ENCODE data around the gene OSBPL2.
A peak's percentile ranks its signal among the peaks of the same experiment; 100 is the strongest.

OSBPL2 gene

DNA sequence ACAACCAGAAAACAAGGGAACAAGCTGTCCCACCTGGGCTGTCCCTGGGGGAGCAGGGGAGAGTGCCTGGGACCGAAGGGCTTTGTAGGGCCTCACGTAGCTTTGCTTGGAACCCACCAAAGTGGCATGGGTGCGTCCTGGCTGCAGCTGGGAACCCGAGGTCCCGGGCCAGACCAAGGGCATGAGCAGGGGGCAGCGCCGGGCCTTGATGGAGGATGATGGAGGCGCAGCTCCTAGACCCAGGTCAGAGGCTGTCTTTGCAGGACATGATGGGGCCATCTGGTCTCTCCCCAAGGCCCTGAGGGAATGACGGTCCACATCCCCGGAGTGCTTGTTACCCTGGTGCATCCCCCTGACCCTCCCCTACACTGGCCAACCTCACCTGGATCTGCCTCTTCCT lies 7.6 kb upstream of the OSBPL2 start:
- no peak for DNase-seq

DNA sequence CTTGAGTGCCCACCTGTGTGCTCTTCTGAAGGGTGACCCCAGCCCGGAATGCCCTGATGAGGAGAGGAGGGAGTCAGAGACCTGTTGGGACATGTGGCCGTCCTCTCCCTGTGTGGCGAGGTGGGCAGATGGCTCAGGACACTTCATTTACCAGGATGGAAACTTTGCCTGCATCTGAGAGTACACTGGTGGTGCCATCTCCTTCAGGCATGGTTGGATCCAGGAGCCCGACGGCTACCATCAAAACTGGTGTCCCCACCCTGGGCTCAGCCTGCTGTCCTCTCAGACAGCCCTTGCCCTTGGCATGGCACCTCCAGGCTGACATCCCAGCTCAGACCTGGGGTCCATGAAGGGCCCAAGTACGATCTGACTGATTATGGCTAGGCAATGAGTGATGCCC lies 7.0 kb upstream of the OSBPL2 start:
- DNase-seq = no peak
- in situ Hi-C loops (cut with MboI; ENCODE audit: low pct_unique_long_range_greater_than_20kb, low sequenced_read_pairs) = no loop called here

More for the DNA sequence above, 7.6 kb upstream of the OSBPL2 start:
- in situ Hi-C loops (cut with MboI; ENCODE audit: low pct_unique_long_range_greater_than_20kb, low sequenced_read_pairs) = no loop called here

DNA sequence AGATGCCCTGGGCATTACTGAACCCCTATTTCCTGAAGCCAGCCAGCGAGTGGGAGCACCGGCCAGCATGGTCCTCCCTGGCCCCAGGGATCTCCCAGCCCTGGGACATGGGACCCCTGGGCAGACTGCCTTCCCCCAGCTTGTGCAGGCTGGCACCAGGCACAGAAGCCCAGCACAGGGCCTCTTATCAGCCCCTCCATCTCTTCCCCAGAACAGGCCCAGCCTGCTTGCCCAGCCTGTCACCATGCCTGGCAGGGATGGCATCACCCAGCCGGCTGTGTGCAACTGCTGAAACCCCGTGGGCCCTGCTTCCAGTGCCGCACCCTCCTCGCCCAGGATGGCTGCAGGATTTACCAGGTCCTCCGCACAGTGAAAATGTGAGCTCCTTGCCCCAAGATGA lies 6.1 kb upstream of the OSBPL2 start:
- DNase-seq = no peak
- in situ Hi-C loops (cut with MboI; ENCODE audit: low pct_unique_long_range_greater_than_20kb, low sequenced_read_pairs) = no loop called here

GRCh38 chr20:62232770-62233645 lies 5.3 kb upstream of the OSBPL2 start:
- in situ Hi-C loops (cut with MboI; ENCODE audit: low pct_unique_long_range_greater_than_20kb, low sequenced_read_pairs) = no loop called here
- no peak for DNase-seq

DNA sequence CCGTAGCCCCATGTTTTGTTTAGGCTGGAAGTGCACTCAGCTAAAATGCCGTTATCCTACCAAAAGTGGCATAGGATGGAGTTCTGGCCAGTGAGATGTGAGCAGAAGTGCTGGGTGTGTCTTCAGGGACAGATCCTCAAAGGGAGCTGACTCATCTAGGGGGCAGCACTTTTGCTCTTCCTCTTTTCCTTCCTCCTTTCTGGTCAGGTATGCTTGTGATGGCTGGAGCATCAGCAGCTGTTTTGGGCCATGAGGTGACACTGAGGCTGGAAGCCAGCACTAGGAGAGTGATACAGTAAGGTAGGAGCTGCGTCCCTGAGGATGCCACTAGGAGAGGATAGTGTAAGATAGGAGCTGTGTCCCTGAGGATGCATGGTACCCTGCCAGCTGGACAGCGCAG lies 4.6 kb upstream of the OSBPL2 start:
- peak; percentile 24 for DNase-seq
- in situ Hi-C loops (cut with MboI; ENCODE audit: low pct_unique_long_range_greater_than_20kb, low sequenced_read_pairs) = no loop called here

- no peak for DNase-seq
- in situ Hi-C loops (cut with MboI; ENCODE audit: low pct_unique_long_range_greater_than_20kb, low sequenced_read_pairs) = no loop called here
These were observed 4.0 kb upstream of the OSBPL2 start for GRCh38 chr20:62234339-62234738.

DNA sequence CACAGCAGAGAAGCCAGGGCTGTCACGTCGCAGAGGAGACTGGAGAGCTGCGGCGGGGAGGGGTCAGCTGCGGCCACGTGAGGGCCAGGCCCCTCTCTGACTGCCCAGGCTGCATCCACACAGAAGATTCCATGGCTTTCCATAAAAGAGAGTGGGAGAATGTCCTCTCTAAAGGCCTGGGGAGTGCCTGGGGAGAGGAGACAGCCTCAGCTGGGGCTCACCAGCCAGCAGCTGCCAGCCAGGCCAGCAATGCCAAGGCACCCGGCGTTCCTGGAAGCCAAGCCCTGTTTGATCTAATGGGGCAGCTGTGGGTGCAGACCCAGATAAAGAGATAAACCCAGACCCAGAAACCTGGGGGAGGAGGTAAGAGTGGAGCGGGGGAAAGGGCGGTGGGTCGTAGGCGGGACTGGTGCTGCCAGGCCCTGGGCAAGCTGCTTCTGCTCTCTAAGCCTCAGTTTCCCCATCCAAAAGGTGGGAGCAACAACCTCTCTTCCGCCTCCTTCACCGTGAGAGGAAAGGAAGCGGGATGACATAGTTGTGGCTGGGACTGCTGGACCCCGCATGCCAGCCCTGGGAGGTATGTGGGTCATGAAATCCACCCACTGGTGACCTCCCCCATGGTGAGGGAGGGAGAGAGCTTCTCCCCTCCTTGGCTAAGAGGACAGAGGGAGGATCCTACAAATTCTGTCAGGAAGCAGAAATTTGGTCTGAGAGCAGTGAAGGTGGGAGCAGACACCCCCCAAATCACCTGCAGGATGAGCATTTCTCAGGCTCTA lies 3.1 kb upstream of the OSBPL2 start:
- DNase-seq = no peak
- in situ Hi-C loops (cut with MboI; ENCODE audit: low pct_unique_long_range_greater_than_20kb, low sequenced_read_pairs) = no loop called here

GRCh38 chr20:62235777-62236157 lies 2.6 kb upstream of the OSBPL2 start:
- in situ Hi-C loops (cut with MboI; ENCODE audit: low pct_unique_long_range_greater_than_20kb, low sequenced_read_pairs) = no loop called here
- DNase-seq = no peak

GRCh38 chr20:62236200-62236599 lies 2.1 kb upstream of the OSBPL2 start:
- no peak for DNase-seq
- in situ Hi-C loops (cut with MboI; ENCODE audit: low pct_unique_long_range_greater_than_20kb, low sequenced_read_pairs) = no loop called here

DNA sequence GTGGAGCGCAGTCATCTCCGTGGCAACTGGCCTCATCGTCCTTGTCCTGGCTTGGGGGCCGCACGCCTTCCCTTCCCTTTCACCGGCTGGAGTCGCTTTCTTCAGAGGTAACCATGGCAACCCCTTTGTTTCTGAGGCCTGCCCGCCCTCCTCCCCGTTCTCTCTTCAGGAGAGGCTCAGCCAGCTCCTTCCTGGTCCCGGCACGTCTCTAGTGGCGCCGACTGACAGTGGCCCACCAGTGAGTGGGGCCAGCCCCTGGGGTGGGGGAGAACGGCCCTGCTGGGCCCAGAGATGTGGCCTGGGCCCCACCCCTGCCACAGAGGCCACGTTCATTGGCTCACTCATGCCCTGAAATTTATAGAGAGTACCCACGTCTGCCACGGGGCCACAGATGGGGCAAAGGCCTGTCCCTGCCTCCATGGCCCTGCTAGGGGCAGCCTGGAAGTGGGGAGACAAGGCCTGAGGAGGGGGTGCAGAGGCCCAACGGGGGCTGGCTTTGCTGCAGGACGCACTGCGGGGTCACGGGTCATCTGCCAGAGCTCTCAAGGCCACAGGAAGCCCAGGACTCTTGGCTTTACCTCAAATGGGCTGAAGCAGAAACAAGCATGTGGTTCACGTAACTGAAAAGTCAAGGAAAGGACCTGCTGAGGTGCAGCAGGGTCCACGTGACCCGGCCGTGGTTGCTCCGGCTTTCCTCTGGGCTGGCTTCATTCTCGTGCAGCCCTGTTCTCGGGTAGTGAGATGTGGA lies 1.4 kb upstream of the OSBPL2 start:
- DNase-seq = no peak
- in situ Hi-C loops (cut with MboI; ENCODE audit: low pct_unique_long_range_greater_than_20kb, low sequenced_read_pairs) = no loop called here

DNA sequence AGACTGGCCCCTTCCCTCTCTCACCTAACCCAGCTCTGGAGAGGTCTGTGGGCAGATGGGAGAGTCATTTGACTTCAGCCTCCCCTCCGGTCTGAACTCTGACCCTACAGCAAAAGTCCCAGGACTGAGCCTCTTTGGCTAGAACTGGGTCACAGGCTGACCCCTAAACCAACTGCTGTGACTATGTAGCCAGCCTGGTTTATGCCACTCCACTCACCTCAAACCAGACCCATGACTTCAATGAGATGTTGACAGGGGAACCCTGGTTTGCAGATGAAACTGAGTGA lies 864 bp upstream of the OSBPL2 start:
- in situ Hi-C loops (cut with MboI; ENCODE audit: low pct_unique_long_range_greater_than_20kb, low sequenced_read_pairs) = no loop called here
- DNase-seq = no peak

DNA sequence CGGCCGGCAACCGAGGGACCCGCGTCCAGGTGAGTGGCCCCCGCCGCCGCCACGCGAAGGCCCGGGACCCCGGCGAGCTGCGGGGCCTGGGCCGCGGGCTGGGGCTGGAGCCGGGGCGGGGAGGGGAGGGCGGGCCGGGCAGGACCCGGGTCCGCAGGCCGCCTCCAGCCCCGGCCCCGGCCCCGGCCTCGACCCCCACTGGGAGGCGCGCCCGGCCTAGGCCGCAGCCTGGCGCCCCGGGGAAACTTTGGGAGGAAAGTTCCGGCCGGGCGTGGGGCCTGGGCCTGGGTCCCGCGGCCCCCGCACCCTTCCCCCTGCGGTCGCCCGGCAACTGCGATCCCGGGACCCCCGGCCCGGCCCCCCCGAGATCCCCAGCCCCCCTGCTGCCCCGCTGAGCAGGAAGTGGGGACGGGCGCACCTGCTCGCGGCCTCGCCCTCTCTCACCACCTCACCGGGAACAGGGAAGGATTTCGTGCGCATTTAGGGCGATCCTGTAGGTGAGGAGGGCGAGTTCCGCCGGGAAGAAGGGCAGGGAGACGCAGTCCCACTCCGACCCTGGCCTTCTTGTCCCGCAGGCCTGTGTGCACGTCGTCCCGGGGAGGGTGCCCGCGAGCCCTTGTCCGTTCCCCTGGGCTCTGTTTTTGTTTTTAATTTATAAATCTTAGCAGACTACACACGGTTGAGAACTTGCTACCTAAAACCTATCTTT lies 402 bp downstream of the OSBPL2 start:
- in situ Hi-C loops (cut with MboI; ENCODE audit: low pct_unique_long_range_greater_than_20kb, low sequenced_read_pairs) = no loop called here
- no peak for DNase-seq

GRCh38 chr20:62239278-62239879 lies 1.1 kb downstream of the OSBPL2 start:
- no peak for DNase-seq
- in situ Hi-C loops (cut with MboI; ENCODE audit: low pct_unique_long_range_greater_than_20kb, low sequenced_read_pairs) = no loop called here

GRCh38 chr20:62240020-62240685 lies 1.8 kb downstream of the OSBPL2 start:
- DNase-seq = no peak
- in situ Hi-C loops (cut with MboI; ENCODE audit: low pct_unique_long_range_greater_than_20kb, low sequenced_read_pairs) = no loop called here

- in situ Hi-C loops (cut with MboI; ENCODE audit: low pct_unique_long_range_greater_than_20kb, low sequenced_read_pairs) = no loop called here
These were observed 3.2 kb downstream of the OSBPL2 start for GRCh38 chr20:62241506-62241905.

GRCh38 chr20:62242176-62242575 lies 3.9 kb downstream of the OSBPL2 start:
- in situ Hi-C loops (cut with MboI; ENCODE audit: low pct_unique_long_range_greater_than_20kb, low sequenced_read_pairs) = no loop called here
- DNase-seq = no peak

More at GRCh38 chr20:62241506-62241905, 3.2 kb downstream of the OSBPL2 start:
- no peak for DNase-seq

DNA sequence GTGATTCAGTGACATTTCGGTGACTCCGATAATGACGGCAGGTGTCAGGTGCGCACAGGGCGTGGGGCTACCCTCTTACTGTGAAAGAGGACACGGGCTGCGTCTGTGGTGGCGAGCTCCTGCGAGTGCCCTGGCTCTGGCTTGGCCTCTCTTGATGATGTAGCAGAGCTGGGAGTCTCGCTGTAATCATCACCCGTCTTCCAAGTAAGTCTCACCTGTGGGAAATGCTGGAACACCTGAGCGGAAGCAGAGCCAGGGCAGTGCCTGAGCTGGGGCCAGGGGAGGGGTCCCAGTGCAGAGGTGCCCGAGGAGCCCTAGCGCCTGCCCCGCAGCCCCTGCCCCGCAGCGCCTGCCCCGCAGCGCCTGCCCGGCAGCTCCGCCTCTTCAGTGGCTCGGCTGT lies 4.8 kb downstream of the OSBPL2 start:
- in situ Hi-C loops (cut with MboI; ENCODE audit: low pct_unique_long_range_greater_than_20kb, low sequenced_read_pairs) = no loop called here
- DNase-seq = no peak

- DNase-seq = no peak
- in situ Hi-C loops (cut with MboI; ENCODE audit: low pct_unique_long_range_greater_than_20kb, low sequenced_read_pairs) = no loop called here
These were observed 5.7 kb downstream of the OSBPL2 start for GRCh38 chr20:62243906-62244515.

Data from KBM-7 (cell line).